ENCODE measurements around the gene SYTL1.
A peak's percentile ranks its signal among the peaks of the same experiment; 100 is the strongest.

DNA sequence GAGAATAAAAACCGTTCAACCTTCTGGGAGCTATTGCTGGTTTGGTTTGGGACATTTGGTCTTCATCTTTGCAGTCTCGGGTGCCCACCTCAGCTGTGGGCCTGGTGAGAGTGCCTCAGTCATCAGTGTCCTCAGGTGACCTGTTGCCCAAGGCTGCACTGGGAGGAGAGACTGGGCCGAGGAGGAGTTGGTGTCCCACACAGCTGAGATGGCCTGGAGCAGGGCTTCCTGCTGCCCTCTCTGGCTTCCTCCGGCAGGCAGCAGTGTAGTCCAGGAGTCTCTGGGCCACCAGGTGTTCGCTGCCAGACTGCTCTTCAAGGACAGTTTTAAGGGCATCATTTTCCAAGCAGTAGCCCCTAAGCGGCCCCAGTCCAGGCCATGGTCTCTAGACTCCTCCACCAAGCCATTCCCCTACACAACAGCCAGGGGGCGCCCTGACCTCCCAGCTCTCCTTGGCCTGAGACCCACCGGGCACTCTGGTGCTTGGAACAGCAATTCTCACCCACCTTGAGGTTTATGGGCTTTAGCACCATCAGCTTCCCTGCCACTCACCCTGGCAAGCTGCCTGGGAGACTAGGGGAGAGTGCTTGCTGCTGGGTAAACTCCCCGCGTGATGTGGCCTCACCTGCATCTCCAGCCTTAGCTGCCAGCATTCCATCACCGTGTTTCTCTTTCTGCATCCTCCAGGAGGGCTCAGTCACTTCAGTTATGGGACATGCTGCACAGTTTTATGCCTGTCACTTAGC, 9.1 kb upstream of the SYTL1 start:
- TF ChIP-seq POLR2A (IDR thresholded peaks at IDR 0.05), result no peak
- TF ChIP-seq, protein P1, sequence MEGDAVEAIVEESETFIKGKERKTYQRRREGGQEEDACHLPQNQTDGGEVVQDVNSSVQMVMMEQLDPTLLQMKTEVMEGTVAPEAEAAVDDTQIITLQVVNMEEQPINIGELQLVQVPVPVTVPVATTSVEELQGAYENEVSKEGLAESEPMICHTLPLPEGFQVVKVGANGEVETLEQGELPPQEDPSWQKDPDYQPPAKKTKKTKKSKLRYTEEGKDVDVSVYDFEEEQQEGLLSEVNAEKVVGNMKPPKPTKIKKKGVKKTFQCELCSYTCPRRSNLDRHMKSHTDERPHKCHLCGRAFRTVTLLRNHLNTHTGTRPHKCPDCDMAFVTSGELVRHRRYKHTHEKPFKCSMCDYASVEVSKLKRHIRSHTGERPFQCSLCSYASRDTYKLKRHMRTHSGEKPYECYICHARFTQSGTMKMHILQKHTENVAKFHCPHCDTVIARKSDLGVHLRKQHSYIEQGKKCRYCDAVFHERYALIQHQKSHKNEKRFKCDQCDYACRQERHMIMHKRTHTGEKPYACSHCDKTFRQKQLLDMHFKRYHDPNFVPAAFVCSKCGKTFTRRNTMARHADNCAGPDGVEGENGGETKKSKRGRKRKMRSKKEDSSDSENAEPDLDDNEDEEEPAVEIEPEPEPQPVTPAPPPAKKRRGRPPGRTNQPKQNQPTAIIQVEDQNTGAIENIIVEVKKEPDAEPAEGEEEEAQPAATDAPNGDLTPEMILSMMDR (IDR thresholded peaks at IDR 0.05), result peak; percentile 56 to 78 (median 64)

All from adrenal gland (tissue), 5 donors.